Endometrium (tissue), 2 donors: Measurements from ENCODE around the gene ACOX1.

ENCODE experiments used
- FAIRE-seq: peaks from 2 replicates; lab custom pipeline; 2012; peaks lifted over from hg19 to GRCh38; lab: Jason Lieb, UNC
- donor health status: control.
- donor health status: control.

The ACOX1 gene

GRCh38 chr17:75978938-75979704 is at the start of gene ACOX1, which contains the start of gene TEN1:
Gene ACOX1 (minus strand): TSS chr17:75979166. CDS start chr17:75979073, 93 bp downstream.
Gene TEN1 (plus strand): TSS chr17:75979240. CDS start chr17:75986193, 6,953 bp downstream.
- peak; percentile 80 for FAIRE-seq

GRCh38 chr17:76027159-76027839 is 48.3 kb upstream of the ACOX1 start, which contains the start of gene EVPL:
Gene EVPL (minus strand): TSS chr17:76027306. CDS start chr17:76027198, 108 bp downstream.
- FAIRE-seq: no peak

GRCh38 chr17:76026714-76027158 is 47.8 kb upstream of the ACOX1 start:
- no peak for FAIRE-seq

- no peak for FAIRE-seq
Observed at GRCh38 chr17:76025294-76025693, 46.3 kb upstream of the ACOX1 start.

GRCh38 chr17:76024353-76024752 is 45.4 kb upstream of the ACOX1 start:
- FAIRE-seq: no peak

- no peak for FAIRE-seq
Observed at GRCh38 chr17:76023900-76024237, 44.9 kb upstream of the ACOX1 start.

GRCh38 chr17:76022973-76023899 is 44.3 kb upstream of the ACOX1 start:
- FAIRE-seq: no peak

- FAIRE-seq: no peak
Observed at GRCh38 chr17:76022285-76022684, 43.3 kb upstream of the ACOX1 start.

- no peak for FAIRE-seq
Observed at GRCh38 chr17:76019833-76020467, 41.0 kb upstream of the ACOX1 start.

GRCh38 chr17:76018801-76019200 is 39.8 kb upstream of the ACOX1 start:
- FAIRE-seq: no peak

GRCh38 chr17:76018340-76018680 is 39.3 kb upstream of the ACOX1 start:
- no peak for FAIRE-seq

- FAIRE-seq: no peak
Observed at GRCh38 chr17:76017481-76018339, 38.7 kb upstream of the ACOX1 start.

- FAIRE-seq: no peak
Observed at GRCh38 chr17:76014925-76015261, 35.9 kb upstream of the ACOX1 start.

GRCh38 chr17:76014100-76014924 is 35.3 kb upstream of the ACOX1 start:
- FAIRE-seq: no peak

- no peak for FAIRE-seq
Observed at GRCh38 chr17:76013377-76013932, 34.5 kb upstream of the ACOX1 start.

- FAIRE-seq: no peak
Observed at GRCh38 chr17:76011951-76012350, 33.0 kb upstream of the ACOX1 start.

- no peak for FAIRE-seq
Observed at GRCh38 chr17:76009969-76010661, 31.1 kb upstream of the ACOX1 start.

- no peak for FAIRE-seq
Observed at GRCh38 chr17:76009447-76009846, 30.5 kb upstream of the ACOX1 start.
